Measurements from ENCODE around the gene AGGF1. TPM values are rescaled to one million over a fixed set of nuclear protein-coding genes. Genes with fewer than 3 reads are reported as not detected.
"Not testable (repeated sequence)": the region's sequence is repeated elsewhere in the genome, so short reads cannot be mapped to it uniquely, and the experiment has no call there.

Gene AGGF1
- total and polyA plus RNA-seq, 2 experiments from 2014 or later, result 24.4 to 27.5 TPM

- no peak for TF ChIP-seq ZNF462 (CRISPR knock-in tag; IDR thresholded peaks at IDR 0.05)
- TF ChIP-seq ZNF331 (CRISPR knock-in tag; IDR thresholded peaks at IDR 0.05; ENCODE audit: low read depth), result no peak
- no peak for TF ChIP-seq EZH2 (IDR thresholded peaks at IDR 0.05; ENCODE audit: low read depth, unreplicated experiment)
- TF ChIP-seq ZNF114 (CRISPR knock-in tag; IDR thresholded peaks at IDR 0.05), result no peak
These were observed 47.6 kb downstream of the AGGF1 start (continued) for GRCh38 chr5:77077829-77078176.

GRCh38 chr5:77080479-77080878, 50.3 kb downstream of the AGGF1 start:
- not testable (repeated sequence) for DNase-seq (ENCODE audit: low spot score); H4K20me1 ChIP-seq (replicated peaks; ENCODE audit: insufficient read depth); H3K4me2 ChIP-seq; H3K4me3 ChIP-seq; H3K27ac Mint-ChIP-seq; H3F3A ChIP-seq (replicated peaks; ENCODE audit: low read depth); ATAC-seq; H3K9me3 Mint-ChIP-seq; H3K4me3 Mint-ChIP-seq; H3K9me2 ChIP-seq (ENCODE audit: insufficient read depth); H3K27me3 ChIP-seq (ENCODE audit: insufficient read depth); H2AFZ ChIP-seq; H3K36me3 ChIP-seq (ENCODE audit: insufficient read depth); H3K4me1 ChIP-seq (ENCODE audit: insufficient read depth); H3K27me3 Mint-ChIP-seq (ENCODE audit: insufficient read depth, low read depth, poor library complexity); H3K27ac ChIP-seq (ENCODE audit: low read depth)
- H3K79me2 ChIP-seq (replicated peaks; ENCODE audit: insufficient read depth), result peaks cover 13% of the 10 kb centered on the region; the same call in 1 of the 2 replicates
- Mint-ChIP-seq H3K36me3 (ENCODE audit: low read depth) (peaks cover 33% of the 10 kb centered on the region), H3K4me1 (peaks cover 15% of the 10 kb centered on the region)

- H3K36me3 Mint-ChIP-seq (ENCODE audit: low read depth), result peaks cover 33% of the 10 kb centered on the region
- H2AFZ ChIP-seq, result no peak overlapping the region
- 0 out of 2 replicates have a peak, but pooled peaks cover 8% of the 10 kb centered on the region for H3K27me3 ChIP-seq (ENCODE audit: insufficient read depth)
- TF ChIP-seq NANOG (IDR thresholded peaks at IDR 0.05; ENCODE audit: borderline replicate concordance) (no peak), ZNF462 (CRISPR knock-in tag; IDR thresholded peaks at IDR 0.05) (no peak)
These were observed 50.7 kb downstream of the AGGF1 start for GRCh38 chr5:77080905-77081304.

More at GRCh38 chr5:77080905-77081304, 50.7 kb downstream of the AGGF1 start:
- Histone ChIP-seq H3K27ac (ENCODE audit: low read depth) (no peak overlapping the region), H4K20me1 (replicated peaks; ENCODE audit: insufficient read depth) (no peaks in the 10 kb centered on the region; the same call in 1 of the 2 replicates), H3K4me1 (ENCODE audit: insufficient read depth) (peaks cover 9% of the 10 kb centered on the region), H3K79me2 (replicated peaks; ENCODE audit: insufficient read depth) (peaks cover 15% of the 10 kb centered on the region; the same call in 1 of the 2 replicates), H3K4me3 (no peak overlapping the region), H3F3A (replicated peaks; ENCODE audit: low read depth) (no peaks in the 10 kb centered on the region), H3K36me3 (ENCODE audit: insufficient read depth) (no peaks in the 10 kb centered on the region), H3K9me2 (ENCODE audit: insufficient read depth) (no peaks in the 10 kb centered on the region), H3K4me2 (no peak overlapping the region)
- ATAC-seq (no peak), DNase-seq (ENCODE audit: low spot score) (no peak)
- Mint-ChIP-seq H3K9me3 (no peaks in the 10 kb centered on the region), H3K27me3 (ENCODE audit: insufficient read depth, low read depth, poor library complexity) (peaks cover 8% of the 10 kb centered on the region), H3K27ac (no peak overlapping the region), H3K4me1 (peaks cover 18% of the 10 kb centered on the region), H3K4me3 (no peak overlapping the region)
